Caco-2 (cell line): ENCODE data around the gene MACROD2. TPM values are rescaled to one million over a fixed set of nuclear protein-coding genes. Genes with fewer than 3 reads are reported as not detected.

ENCODE experiments used
- BruUV-seq: library from RNA; stranded (reverse); fragments of 400-500 nt; replicated peaks from 2 replicates; lab custom pipeline; 2021; lab: Mats Ljungman, UMichigan
- CTCF ChIA-PET: fragments of 300-600 bp; sonication (Branson Sonifier 250); formaldehyde crosslinking; loops from one replicate; lab custom pipeline; 2022; ENCODE audit warnings: antibody characterized with exemption; lab: Charles Lee
- POLR2A ChIA-PET: fragments of 300-600 bp; sonication (Branson Sonifier 250); formaldehyde crosslinking; loops from one replicate; lab custom pipeline; 2022; ENCODE audit warnings: antibody characterized with exemption; lab: Charles Lee
- DNase-seq, 2 experiments: peaks; one replicate each; pipeline versions ENCODE4 v3.0.0 to v3.0.0-alpha.2; 2020 to 2022
- H3K27me3 ChIP-seq: replicated peaks from 2 replicates; pipeline ENCODE4 v1.6.0; 2011; ENCODE audit warnings: low read length; ENCODE audit not compliant: control insufficient read depth, insufficient read depth
- H3K36me3 ChIP-seq: 2 replicates; pipeline ENCODE4 v1.5.1; 2011; ENCODE audit warnings: low read length; ENCODE audit not compliant: control insufficient read depth, insufficient read depth
- H3K4me1 ChIP-seq: fragments of 250-450 bp; sonication (Bioruptor Pico); 2 replicates; pipeline ENCODE4 v1.5.1; 2020; ENCODE audit warnings: mild to moderate bottlenecking
- H3K4me3 ChIP-seq: 2 replicates; pipeline ENCODE4 v1.5.1; 2011; ENCODE audit warnings: low read depth, mild to moderate bottlenecking, control low read depth, low read length
- H3K9me3 ChIP-seq: fragments of 250-450 bp; sonication (Bioruptor Pico); 2 replicates; pipeline ENCODE4 v1.5.1; 2020; ENCODE audit warnings: mild to moderate bottlenecking, moderate library complexity
- H3K27ac Mint-ChIP-seq: one replicate; pipeline ENCODE4 v1.8.0; 2022; ENCODE audit warnings: mixed read lengths; ENCODE audit not compliant: unreplicated experiment
- H3K27me3 Mint-ChIP-seq: one replicate; pipeline ENCODE4 v1.8.0; 2022; ENCODE audit warnings: mixed read lengths; ENCODE audit not compliant: insufficient read depth, unreplicated experiment
- H3K36me3 Mint-ChIP-seq: one replicate; pipeline ENCODE4 v1.8.0; 2022; ENCODE audit warnings: mild to moderate bottlenecking, mixed read lengths; ENCODE audit not compliant: insufficient read depth, unreplicated experiment
- H3K4me1 Mint-ChIP-seq: one replicate; pipeline ENCODE4 v1.8.0; 2022; ENCODE audit warnings: low read depth, mixed read lengths; ENCODE audit not compliant: unreplicated experiment
- H3K4me3 Mint-ChIP-seq: one replicate; pipeline ENCODE4 v1.8.0; 2022; ENCODE audit warnings: mild to moderate bottlenecking, moderate library complexity, mixed read lengths; ENCODE audit not compliant: unreplicated experiment
- H3K9me3 Mint-ChIP-seq: one replicate; pipeline ENCODE4 v1.8.0; 2022; ENCODE audit warnings: mixed read lengths; ENCODE audit not compliant: unreplicated experiment
- intact Hi-C: fragments of 100-400 bp; cut with micrococcal nuclease; formaldehyde crosslinking; loops from one replicate; pipeline ENCODE4 v1.10.0; 2022; ENCODE audit not compliant: unreplicated experiment
- total RNA-seq: library from RNA; stranded (reverse); gene quantifications from 2 replicates; pipeline ENCODE4 v1.2.3, GENCODE V29; 2022
- TF ChIP-seq, protein P1 (sequence below), 2 experiments: fragments of 200-600 bp in 1 of 2; IDR thresholded peaks; 1 replicate in 1 of 2; 2 replicates in 1 of 2; pipeline versions ENCODE4 v1.5.1 to v1.8.0; 2011 to 2022; ENCODE audit warnings: antibody characterized with exemption in 1 of 2, control low read depth in 1 of 2, inconsistent platforms in 1 of 2, low read depth in 1 of 2, low read length in 1 of 2, mild to moderate bottlenecking in 1 of 2, moderate library complexity in 1 of 2; ENCODE audit not compliant: insufficient read depth in 1 of 2, severe bottlenecking in 1 of 2, unreplicated experiment in 1 of 2

MACROD2 gene
- total RNA-seq, 1 experiment from 2014 or later: 6.4 TPM

DNA sequence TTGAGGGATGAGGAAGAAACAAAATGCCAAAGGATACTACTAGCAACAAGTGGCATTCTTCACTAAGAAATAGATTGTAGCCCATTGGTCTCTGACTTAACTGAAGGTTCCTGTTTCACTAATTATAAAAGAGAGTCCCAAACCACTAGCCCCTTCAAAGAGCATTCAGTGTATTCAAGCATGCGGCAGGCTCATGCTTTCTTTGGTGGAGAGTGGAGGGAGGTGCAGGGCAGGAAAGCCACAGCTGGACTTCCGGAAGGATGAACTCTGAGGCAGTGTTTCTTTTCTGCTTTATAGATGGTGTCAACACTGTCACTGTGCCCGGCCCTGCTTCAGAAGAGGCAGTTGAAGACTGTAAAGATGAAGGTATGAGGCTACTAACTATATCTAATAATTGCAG is 1941.9 kb downstream of the MACROD2 start:
- H3K4me3 Mint-ChIP-seq: no peak overlapping the region
- peaks cover 10% of the 10 kb centered on the region for H3K9me3 Mint-ChIP-seq
- CTCF ChIA-PET: no interaction called here
- H3K4me1 ChIP-seq: no peaks in the 10 kb centered on the region
- peaks cover 8% of the 10 kb centered on the region for H3K9me3 ChIP-seq
- TF ChIP-seq, protein P1, sequence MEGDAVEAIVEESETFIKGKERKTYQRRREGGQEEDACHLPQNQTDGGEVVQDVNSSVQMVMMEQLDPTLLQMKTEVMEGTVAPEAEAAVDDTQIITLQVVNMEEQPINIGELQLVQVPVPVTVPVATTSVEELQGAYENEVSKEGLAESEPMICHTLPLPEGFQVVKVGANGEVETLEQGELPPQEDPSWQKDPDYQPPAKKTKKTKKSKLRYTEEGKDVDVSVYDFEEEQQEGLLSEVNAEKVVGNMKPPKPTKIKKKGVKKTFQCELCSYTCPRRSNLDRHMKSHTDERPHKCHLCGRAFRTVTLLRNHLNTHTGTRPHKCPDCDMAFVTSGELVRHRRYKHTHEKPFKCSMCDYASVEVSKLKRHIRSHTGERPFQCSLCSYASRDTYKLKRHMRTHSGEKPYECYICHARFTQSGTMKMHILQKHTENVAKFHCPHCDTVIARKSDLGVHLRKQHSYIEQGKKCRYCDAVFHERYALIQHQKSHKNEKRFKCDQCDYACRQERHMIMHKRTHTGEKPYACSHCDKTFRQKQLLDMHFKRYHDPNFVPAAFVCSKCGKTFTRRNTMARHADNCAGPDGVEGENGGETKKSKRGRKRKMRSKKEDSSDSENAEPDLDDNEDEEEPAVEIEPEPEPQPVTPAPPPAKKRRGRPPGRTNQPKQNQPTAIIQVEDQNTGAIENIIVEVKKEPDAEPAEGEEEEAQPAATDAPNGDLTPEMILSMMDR (IDR thresholded peaks at IDR 0.05; ENCODE audit: insufficient read depth in 1 of 2, low read depth in 1 of 2, low read length in 1 of 2, severe bottlenecking in 1 of 2, unreplicated experiment in 1 of 2): no peak
- H3K36me3 ChIP-seq: no peaks in the 10 kb centered on the region
- H3K36me3 Mint-ChIP-seq: no peaks in the 10 kb centered on the region
- no peaks in the 10 kb centered on the region for H3K4me1 Mint-ChIP-seq
- no TSS peak for BruUV-seq
- H3K4me3 ChIP-seq: no peak overlapping the region
- no peak for DNase-seq
- H3K27ac Mint-ChIP-seq: no peak overlapping the region
- no peaks in the 10 kb centered on the region for H3K27me3 Mint-ChIP-seq
- POLR2A ChIA-PET: no interaction called here
- intact Hi-C loops: loop anchor here (10.0 kb wide), 3 partner anchors 232 to 1602 kb away; partner anchors contain the start of gene FLRT3
- H3K27me3 ChIP-seq: no peaks in the 10 kb centered on the region

DNA sequence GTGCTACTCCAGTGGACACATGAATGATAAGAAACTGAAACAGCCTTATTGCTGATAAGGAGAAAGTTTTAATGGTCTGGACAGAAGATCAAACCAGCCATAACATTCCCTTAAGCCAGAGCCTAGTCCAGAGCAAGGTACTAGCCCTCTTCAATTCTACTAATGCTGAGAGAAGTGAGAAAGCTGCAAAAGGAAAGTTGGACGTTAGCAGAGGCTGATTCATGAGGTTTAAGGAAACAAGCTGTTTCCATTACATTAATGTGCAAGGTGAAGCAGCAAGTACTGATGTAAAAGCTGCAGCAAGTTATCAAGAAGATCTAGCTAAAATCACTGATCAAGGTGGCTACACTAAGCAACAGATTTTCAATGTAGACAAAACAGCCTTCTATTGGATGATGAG is 1943.5 kb downstream of the MACROD2 start:
- DNase-seq: no peak
- no peaks in the 10 kb centered on the region for H3K36me3 ChIP-seq
- H3K4me3 ChIP-seq: no peak overlapping the region
- H3K36me3 Mint-ChIP-seq: no peaks in the 10 kb centered on the region
- BruUV-seq: no TSS peak
- H3K27me3 Mint-ChIP-seq: no peaks in the 10 kb centered on the region
- no peaks in the 10 kb centered on the region for H3K4me1 Mint-ChIP-seq
- no peak overlapping the region for H3K27ac Mint-ChIP-seq
- ChIA-PET CTCF (interaction anchor here (0.6 kb wide), 1 partner anchor 828 kb away, joined by 3 read pairs; no protein-coding TSS in a partner anchor), POLR2A (no interaction called here)
- H3K9me3 ChIP-seq: peaks cover 8% of the 10 kb centered on the region
- H3K9me3 Mint-ChIP-seq: peaks cover 10% of the 10 kb centered on the region
- no peaks in the 10 kb centered on the region for H3K27me3 ChIP-seq
- no peaks in the 10 kb centered on the region for H3K4me1 ChIP-seq
- TF ChIP-seq, protein P1 (IDR thresholded peaks at IDR 0.05; ENCODE audit: insufficient read depth in 1 of 2, low read depth in 1 of 2, low read length in 1 of 2, severe bottlenecking in 1 of 2, unreplicated experiment in 1 of 2): no peak
- no peak overlapping the region for H3K4me3 Mint-ChIP-seq
- intact Hi-C loops: loop anchor here (10.0 kb wide), 3 partner anchors 234 to 1604 kb away; partner anchors contain the start of gene FLRT3

DNA sequence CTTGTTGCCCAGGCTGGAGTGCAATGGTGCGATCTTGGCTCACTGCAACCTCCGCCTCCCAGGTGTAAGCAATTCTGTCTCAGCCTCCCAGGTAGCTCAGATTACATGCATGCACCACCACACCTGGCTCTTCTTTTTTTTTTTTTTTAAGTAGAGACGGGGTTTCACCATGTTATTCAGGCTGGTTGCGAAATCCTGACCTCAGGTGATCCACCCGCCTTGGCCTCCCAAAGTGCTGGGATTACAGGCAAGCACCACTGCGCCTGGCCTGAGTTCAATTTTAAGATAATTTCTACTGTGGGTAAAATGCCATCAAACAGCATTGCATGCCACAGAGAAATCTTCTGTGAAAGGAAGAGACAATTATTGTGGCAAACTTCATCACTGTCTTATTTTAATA is 1944.8 kb downstream of the MACROD2 start:
- Histone ChIP-seq H3K4me3 (no peak overlapping the region), H3K36me3 (no peaks in the 10 kb centered on the region), H3K9me3 (peaks cover 8% of the 10 kb centered on the region), H3K27me3 (no peaks in the 10 kb centered on the region), H3K4me1 (no peaks in the 10 kb centered on the region)
- ChIA-PET CTCF (no interaction called here), POLR2A (no interaction called here)
- H3K4me1 Mint-ChIP-seq: no peaks in the 10 kb centered on the region
- H3K27ac Mint-ChIP-seq: no peak overlapping the region
- H3K9me3 Mint-ChIP-seq: peaks cover 10% of the 10 kb centered on the region
- no TSS peak for BruUV-seq
- no peaks in the 10 kb centered on the region for H3K36me3 Mint-ChIP-seq
- TF ChIP-seq, protein P1 (IDR thresholded peaks at IDR 0.05; ENCODE audit: insufficient read depth in 1 of 2, low read depth in 1 of 2, low read length in 1 of 2, severe bottlenecking in 1 of 2, unreplicated experiment in 1 of 2): no peak
- no peak for DNase-seq
- H3K4me3 Mint-ChIP-seq: no peak overlapping the region
- no peaks in the 10 kb centered on the region for H3K27me3 Mint-ChIP-seq
- intact Hi-C loops: no loop called here
